Kidney epithelial cell (primary cell): ENCODE measurements around the gene CLIP1. TPM values are rescaled to one million over a fixed set of nuclear protein-coding genes. Genes with fewer than 3 reads are reported as not detected.
A peak's percentile ranks its signal among the peaks of the same experiment; 100 is the strongest.
"Not testable (repeated sequence)": the region's sequence is repeated elsewhere in the genome, so short reads cannot be mapped to it uniquely, and the experiment has no call there.

Experiments
- DNase-seq: peaks from one replicate; pipeline ENCODE4 v3.0.0-alpha.2; 2010; ENCODE audit warnings: low read depth
- H3K27me3 ChIP-seq: 2 replicates; pipeline ENCODE4 v1.6.0; 2011; ENCODE audit warnings: low read length; ENCODE audit not compliant: control insufficient read depth, insufficient read depth
- H3K36me3 ChIP-seq: 2 replicates; pipeline ENCODE4 v1.5.1; 2011; ENCODE audit warnings: low read length; ENCODE audit not compliant: control insufficient read depth, insufficient read depth
- H3K4me3 ChIP-seq: 2 replicates; pipeline ENCODE4 v1.5.1; 2011; ENCODE audit warnings: low read depth, mild to moderate bottlenecking, control low read depth, low read length
- CTCF ChIP-seq: IDR thresholded peaks from 2 replicates; pipeline ENCODE4 v1.5.1; 2011; ENCODE audit warnings: mild to moderate bottlenecking, moderate library complexity, low read length, control low read depth, inconsistent platforms; ENCODE audit not compliant: insufficient read depth, poor library complexity, severe bottlenecking
- total RNA-seq: library from RNA; depleted of rRNA; stranded (reverse); fragments of >200 nt; gene quantifications from 2 replicates; pipeline ENCODE4 v1.2.3, GENCODE V29; 2015

CLIP1 gene
- total RNA-seq, 1 donor from 2014 or later: 58.7 TPM

- H3K27me3 ChIP-seq: no peaks in the 10 kb centered on the region
- no peak for TF ChIP-seq CTCF
- peaks cover 2% of the 10 kb centered on the region for H3K36me3 ChIP-seq
- DNase-seq: no peak
- no peak overlapping the region for H3K4me3 ChIP-seq
These were observed 58.7 kb downstream of the CLIP1 start for GRCh38 chr12:122363782-122364181.

- H3K36me3 ChIP-seq: peaks cover 2% of the 10 kb centered on the region
- no peak overlapping the region for H3K4me3 ChIP-seq
- H3K27me3 ChIP-seq: no peaks in the 10 kb centered on the region
- TF ChIP-seq CTCF: no peak
- DNase-seq: no peak
These were observed 59.7 kb downstream of the CLIP1 start for GRCh38 chr12:122362755-122363154.

- H3K36me3 ChIP-seq, H3K27me3 ChIP-seq, H3K4me3 ChIP-seq, DNase-seq: not testable (repeated sequence)
These were observed 64.1 kb downstream of the CLIP1 start for GRCh38 chr12:122358403-122358802.

GRCh38 chr12:122357536-122357935 lies 64.9 kb downstream of the CLIP1 start:
- H3K36me3 ChIP-seq: not testable (repeated sequence)

GRCh38 chr12:122356991-122357390 lies 65.5 kb downstream of the CLIP1 start:
- not testable (repeated sequence) for DNase-seq, H3K4me3 ChIP-seq, H3K36me3 ChIP-seq, H3K27me3 ChIP-seq

More at GRCh38 chr12:122357536-122357935, 64.9 kb downstream of the CLIP1 start:
- H3K4me3 ChIP-seq, DNase-seq, H3K27me3 ChIP-seq: not testable (repeated sequence)

GRCh38 chr12:122356192-122356635 lies 66.3 kb downstream of the CLIP1 start:
- peak; percentile 76 for TF ChIP-seq CTCF
- Histone ChIP-seq H3K27me3 (no peaks in the 10 kb centered on the region), H3K36me3 (peaks cover 6% of the 10 kb centered on the region), H3K4me3 (no peak overlapping the region)
- DNase-seq: no peak

GRCh38 chr12:122355706-122356105 lies 66.8 kb downstream of the CLIP1 start:
- Histone ChIP-seq H3K4me3 (no peak overlapping the region), H3K36me3 (peaks cover 5% of the 10 kb centered on the region), H3K27me3 (no peaks in the 10 kb centered on the region)
- no peak for TF ChIP-seq CTCF
- DNase-seq: no peak
